ENCODE results near the gene CLMN. TPM values are rescaled to one million over a fixed set of nuclear protein-coding genes. Genes with fewer than 3 reads are reported as not detected.

The CLMN gene
- total and polyA plus RNA-seq, 4 donors, result 4.5 to 33.5 (median 11.7) TPM

GRCh38 chr14:95210699-95211098, 109.0 kb downstream of the CLMN start:
- no peak for DNase-seq
- no peak for TF ChIP-seq CTCF (IDR thresholded peaks at IDR 0.05; ENCODE audit: control extremely low read depth, extremely low read depth)
- 90 to 93% methylated on average over 13 of the region's 13 CpGs for WGBS, 2 donors

GRCh38 chr14:95208598-95208997, 111.1 kb downstream of the CLMN start:
- TF ChIP-seq CTCF (IDR thresholded peaks at IDR 0.05; ENCODE audit: control extremely low read depth, extremely low read depth), result no peak
- no peak overlapping the region for H3K4me3 ChIP-seq
- no peaks in the 10 kb centered on the region for H3K27me3 ChIP-seq (ENCODE audit: control insufficient read depth in 3 of 3, insufficient read depth in 3 of 3, low read length in 2 of 3)
- 80 to 83% methylated on average over 6 of the region's 6 CpGs for WGBS, 2 donors
- DNase-seq (no peak), ATAC-seq (ENCODE audit: insufficient read depth, low FRiP score) (no peak)
- H3K4me1 ChIP-seq (ENCODE audit: control insufficient read depth in 5 of 5, insufficient read depth in 5 of 5, low read length in 5 of 5), result no peaks in the 10 kb centered on the region
- H3K27ac ChIP-seq (ENCODE audit: low read depth in 1 of 2, low read length in 1 of 2), result no peak overlapping the region
- H3K9me3 ChIP-seq (ENCODE audit: control insufficient read depth in 4 of 4, insufficient read depth in 3 of 4, low read length in 3 of 4), result peaks cover 0 to 5% (median under 1%) of the 10 kb centered on the region in 4 donors
- H3K9ac ChIP-seq (ENCODE audit: insufficient read depth in 1 of 2, low read length in 2 of 2), result no peak overlapping the region
- peaks cover 0 to 5% (median 4%) of the 10 kb centered on the region in 4 donors for H3K36me3 ChIP-seq (ENCODE audit: control insufficient read depth in 4 of 4, insufficient read depth in 4 of 4, low read length in 4 of 4)

More at GRCh38 chr14:95210699-95211098, 109.0 kb downstream of the CLMN start:
- Histone ChIP-seq H3K4me3 (no peak overlapping the region), H3K36me3 (ENCODE audit: control insufficient read depth in 4 of 4, insufficient read depth in 4 of 4, low read length in 4 of 4) (no peaks in the 10 kb centered on the region), H3K9me3 (ENCODE audit: control insufficient read depth in 4 of 4, insufficient read depth in 3 of 4, low read length in 3 of 4) (no peaks in the 10 kb centered on the region), H3K27me3 (ENCODE audit: control insufficient read depth in 3 of 3, insufficient read depth in 3 of 3, low read length in 2 of 3) (no peaks in the 10 kb centered on the region), H3K4me1 (ENCODE audit: control insufficient read depth in 5 of 5, insufficient read depth in 5 of 5, low read length in 5 of 5) (peaks cover 0 to 4% (median 0%) of the 10 kb centered on the region in 5 donors), H3K27ac (ENCODE audit: low read depth in 1 of 2, low read length in 1 of 2) (no peak overlapping the region), H3K9ac (ENCODE audit: insufficient read depth in 1 of 2, low read length in 2 of 2) (no peak overlapping the region)
- ATAC-seq (ENCODE audit: insufficient read depth, low FRiP score), result no peak

- H3K4me1 ChIP-seq (ENCODE audit: control insufficient read depth in 5 of 5, insufficient read depth in 5 of 5, low read length in 5 of 5), result no peaks in the 10 kb centered on the region
- TF ChIP-seq CTCF (IDR thresholded peaks at IDR 0.05; ENCODE audit: control extremely low read depth, extremely low read depth), result no peak
- H3K27me3 ChIP-seq (ENCODE audit: control insufficient read depth in 3 of 3, insufficient read depth in 3 of 3, low read length in 2 of 3), result no peaks in the 10 kb centered on the region
- H3K4me3 ChIP-seq, result no peak overlapping the region
- no peak overlapping the region for H3K27ac ChIP-seq (ENCODE audit: low read depth in 1 of 2, low read length in 1 of 2)
- H3K36me3 ChIP-seq (ENCODE audit: control insufficient read depth in 4 of 4, insufficient read depth in 4 of 4, low read length in 4 of 4), result peaks cover 2 to 7% (median 4%) of the 10 kb centered on the region in 4 donors
- H3K9me3 ChIP-seq (ENCODE audit: control insufficient read depth in 4 of 4, insufficient read depth in 3 of 4, low read length in 3 of 4), result peaks cover 0 to 5% (median under 1%) of the 10 kb centered on the region in 4 donors
- ATAC-seq (ENCODE audit: insufficient read depth, low FRiP score), result no peak
- 69 to 80% methylated on average over 7 of the region's 7 CpGs for WGBS, 2 donors
- no peak overlapping the region for H3K9ac ChIP-seq (ENCODE audit: insufficient read depth in 1 of 2, low read length in 2 of 2)
- peak in 1 of 3 donors; percentile 24 for DNase-seq
These were observed 112.1 kb downstream of the CLMN start for GRCh38 chr14:95207475-95208233.

Measured in lung (tissue), 12 donors.